MG63 (cell line): ENCODE data around the gene OR10AD1. TPM values are rescaled to one million over a fixed set of nuclear protein-coding genes. Genes with fewer than 3 reads are reported as not detected.
"Not testable (repeated sequence)": the region's sequence is repeated elsewhere in the genome, so short reads cannot be mapped to it uniquely, and the experiment has no call there.

Experiments used
- DNase-seq: peaks from one replicate; pipeline ENCODE4 v3.0.0-alpha.2; 2020
- H3K27me3 ChIP-seq: fragments of 250-450 bp; sonication (Bioruptor Pico); 2 replicates; pipeline ENCODE4 v1.5.1; 2020; ENCODE audit warnings: mild to moderate bottlenecking, moderate library complexity
- H3K36me3 ChIP-seq: fragments of 250-450 bp; sonication (Bioruptor Pico); 2 replicates; pipeline ENCODE4 v1.5.1; 2020; ENCODE audit warnings: mild to moderate bottlenecking, moderate library complexity
- H3K4me3 ChIP-seq: fragments of 250-450 bp; sonication (Bioruptor Pico); 2 replicates; pipeline ENCODE4 v1.5.1; 2020; ENCODE audit warnings: mild to moderate bottlenecking, moderate library complexity
- H3K9me3 ChIP-seq: fragments of 250-450 bp; sonication (Bioruptor Pico); 2 replicates; pipeline ENCODE4 v1.5.1; 2020; ENCODE audit warnings: mild to moderate bottlenecking, moderate library complexity
- total RNA-seq: library from RNA; depleted of rRNA; stranded (reverse); fragments of >200 nt; shearing (Covaris generic); gene quantifications from 2 replicates; pipeline ENCODE4 v1.2.3, GENCODE V29; 2014; ENCODE audit warnings: low replicate concordance; rRNA removed

The OR10AD1 gene
- total RNA-seq: not detected in 2 replicates

- Histone ChIP-seq H3K4me3 (no peak within 1 kb of the TSS), H3K9me3 (no peaks in the 10 kb centered on the region), H3K36me3 (no peaks in the 10 kb centered on the region), H3K27me3 (peaks cover 6% of the 10 kb centered on the region; the same call in 1 of the 2 replicates)
- no peak for DNase-seq
These were observed at the start of gene OR10AD1 for GRCh38 chr12:48203192-48203591. OR10AD1 (minus strand) TSS chr12:48203292; CDS start chr12:48203292, 0 bp downstream.

GRCh38 chr12:48247181-48247966, 44.3 kb upstream of the OR10AD1 start:
- Histone ChIP-seq H3K36me3 (no peaks in the 10 kb centered on the region), H3K9me3 (peaks cover under 1% of the 10 kb centered on the region; the same call in 1 of the 2 replicates), H3K4me3 (no peak overlapping the region), H3K27me3 (peaks cover 18% of the 10 kb centered on the region)
- no peak for DNase-seq

DNA sequence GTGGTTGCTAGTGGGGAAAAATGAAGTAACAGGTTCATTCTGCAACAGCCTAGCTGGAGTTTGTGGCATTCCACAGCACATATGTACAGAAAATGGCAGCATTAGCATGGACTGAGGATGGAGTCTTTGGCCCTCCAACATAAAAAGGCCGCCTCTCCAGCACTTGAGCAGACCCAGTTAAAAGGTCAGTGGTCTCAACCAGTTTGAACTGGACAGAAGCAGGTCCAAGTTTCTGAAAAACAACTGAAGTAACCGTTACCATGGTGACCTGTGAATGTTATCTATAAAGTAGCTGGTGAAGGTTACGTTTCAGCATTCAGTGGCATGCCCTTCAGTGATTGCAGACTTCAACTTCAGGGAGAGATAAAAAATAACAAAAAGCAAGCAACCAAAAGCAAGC, 34.1 kb upstream of the OR10AD1 start:
- Histone ChIP-seq H3K36me3 (no peaks in the 10 kb centered on the region), H3K4me3 (no peak overlapping the region), H3K27me3 (peaks cover 9% of the 10 kb centered on the region; the same call in 1 of the 2 replicates), H3K9me3 (peaks cover under 1% of the 10 kb centered on the region; the same call in 1 of the 2 replicates)
- DNase-seq: no peak

DNA sequence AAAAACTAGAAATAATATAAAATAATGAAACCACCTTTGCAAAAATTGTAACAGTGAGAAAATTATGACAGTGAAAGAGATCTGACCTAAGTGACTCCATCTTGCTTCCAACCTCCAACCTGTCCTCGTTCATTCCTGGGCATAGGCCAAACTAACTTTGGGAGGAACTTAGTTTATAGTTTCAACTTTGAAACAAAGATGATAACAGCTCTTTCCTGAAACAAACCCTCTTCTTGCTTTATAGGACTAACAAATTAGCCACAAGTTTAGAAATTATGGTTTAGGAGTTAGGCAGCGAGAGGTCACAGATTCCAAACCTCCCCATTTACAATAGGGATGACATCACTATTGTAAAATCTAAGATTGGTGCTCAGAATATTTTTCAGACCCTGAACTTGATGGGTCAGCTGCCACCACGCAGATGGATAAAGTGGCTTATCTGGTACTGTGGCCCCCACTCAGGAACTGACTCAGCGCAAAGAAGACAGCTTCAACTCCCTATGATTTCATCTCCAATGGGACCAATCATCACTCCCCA, 32.8 kb upstream of the OR10AD1 start:
- Histone ChIP-seq H3K9me3 (no peaks in the 10 kb centered on the region), H3K27me3 (peaks cover 9% of the 10 kb centered on the region; the same call in 1 of the 2 replicates), H3K36me3 (no peaks in the 10 kb centered on the region), H3K4me3 (no peak overlapping the region)
- no peak for DNase-seq

DNA sequence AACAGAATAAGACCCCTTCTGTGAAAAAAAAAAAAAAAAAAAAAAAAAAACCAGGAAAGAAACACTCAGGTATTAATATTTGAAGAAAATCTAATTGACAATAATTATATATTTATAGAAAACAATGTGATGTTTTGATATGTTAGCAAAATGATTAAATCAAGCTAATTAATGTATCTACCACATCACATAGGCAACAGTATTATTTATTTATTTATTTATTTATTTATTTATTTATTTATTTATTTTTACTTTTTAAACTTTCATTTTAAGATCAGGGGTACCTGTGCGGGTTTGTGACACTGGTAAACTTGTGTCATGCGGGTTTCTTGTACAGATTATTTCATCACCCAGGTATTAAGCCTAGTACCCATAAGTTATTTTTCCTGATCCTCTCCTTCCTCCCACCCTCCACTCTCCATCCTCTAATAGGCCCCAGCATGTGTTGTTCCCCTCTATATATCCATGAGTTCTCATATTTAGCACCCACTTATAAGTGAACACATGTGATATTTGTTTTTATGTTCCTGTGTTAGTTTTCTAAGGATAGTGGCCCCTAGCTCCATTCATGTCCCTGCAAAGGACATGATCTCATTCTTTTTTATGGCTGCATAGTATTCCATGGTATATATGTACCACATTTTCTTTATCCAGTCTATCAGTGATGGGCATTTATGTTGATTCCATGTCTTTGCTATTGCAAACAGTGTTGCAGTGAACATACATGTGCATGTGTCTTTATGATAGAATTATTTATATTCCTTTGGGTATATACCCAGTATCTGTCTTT, 28.3 kb upstream of the OR10AD1 start:
- not testable (repeated sequence) for H3K27me3 ChIP-seq, H3K36me3 ChIP-seq, DNase-seq, H3K4me3 ChIP-seq, H3K9me3 ChIP-seq

GRCh38 chr12:48224533-48224932, 21.4 kb upstream of the OR10AD1 start:
- H3K36me3 ChIP-seq, DNase-seq, H3K9me3 ChIP-seq, H3K4me3 ChIP-seq: not testable (repeated sequence)
- H3K27me3 ChIP-seq: peaks cover 28% of the 10 kb centered on the region

- no peak overlapping the region for H3K4me3 ChIP-seq
- no peaks in the 10 kb centered on the region for H3K36me3 ChIP-seq
- peak; percentile 6 for DNase-seq
- peaks cover 32% of the 10 kb centered on the region for H3K27me3 ChIP-seq
- peaks cover 3% of the 10 kb centered on the region; the same call in 1 of the 2 replicates for H3K9me3 ChIP-seq
These were observed 18.6 kb upstream of the OR10AD1 start for GRCh38 chr12:48221645-48222044.

DNA sequence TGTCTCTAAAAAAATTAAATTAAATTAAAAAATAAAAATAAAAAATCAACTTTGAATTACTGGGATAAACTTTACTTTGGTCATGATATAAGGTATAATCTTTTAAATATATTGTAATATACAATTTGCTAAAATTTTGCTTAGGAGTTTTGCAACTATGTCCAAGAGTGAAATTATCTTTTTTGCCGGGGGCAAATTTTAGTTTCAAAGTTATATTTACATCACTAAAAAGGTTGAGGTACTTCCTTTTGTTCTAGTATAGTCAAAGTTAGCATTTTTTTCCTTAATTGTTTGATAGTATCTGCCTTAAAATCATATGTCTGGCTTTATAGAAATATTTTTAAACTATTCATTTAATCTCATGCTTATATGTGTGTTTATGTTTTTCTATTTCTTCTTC, 17.6 kb upstream of the OR10AD1 start:
- no peaks in the 10 kb centered on the region for H3K36me3 ChIP-seq
- DNase-seq: no peak
- H3K4me3 ChIP-seq: no peak overlapping the region
- H3K27me3 ChIP-seq: peaks cover 32% of the 10 kb centered on the region
- H3K9me3 ChIP-seq: no peaks in the 10 kb centered on the region

DNA sequence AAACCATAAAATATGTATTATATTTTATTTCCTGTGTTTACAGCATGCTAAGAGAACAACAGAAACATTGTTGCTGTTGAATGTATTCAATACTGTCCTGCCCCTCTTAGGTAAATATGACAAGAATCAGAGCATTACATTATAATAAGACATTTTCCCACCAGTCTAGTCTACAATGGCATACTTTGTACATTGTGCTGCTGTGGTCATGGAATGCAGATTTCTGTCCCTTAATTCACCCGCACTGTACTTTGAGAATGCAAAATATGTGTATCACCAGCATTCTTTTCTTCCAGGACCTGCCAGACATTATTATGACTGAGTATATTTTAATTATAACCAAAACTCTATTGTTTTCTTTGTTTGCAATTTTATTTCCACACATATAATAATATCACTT, 16.5 kb upstream of the OR10AD1 start:
- no peak for DNase-seq
- H3K4me3 ChIP-seq: no peak overlapping the region
- no peaks in the 10 kb centered on the region for H3K36me3 ChIP-seq
- no peaks in the 10 kb centered on the region for H3K9me3 ChIP-seq
- H3K27me3 ChIP-seq: peaks cover 40% of the 10 kb centered on the region

GRCh38 chr12:48216785-48217184, 13.7 kb upstream of the OR10AD1 start:
- no peaks in the 10 kb centered on the region for H3K36me3 ChIP-seq
- no peaks in the 10 kb centered on the region for H3K9me3 ChIP-seq
- DNase-seq: no peak
- H3K27me3 ChIP-seq: peaks cover 42% of the 10 kb centered on the region
- H3K4me3 ChIP-seq: no peak overlapping the region

GRCh38 chr12:48209495-48209894, 6.4 kb upstream of the OR10AD1 start:
- H3K36me3 ChIP-seq, DNase-seq, H3K4me3 ChIP-seq, H3K9me3 ChIP-seq: not testable (repeated sequence)
- peaks cover 15% of the 10 kb centered on the region for H3K27me3 ChIP-seq

DNA sequence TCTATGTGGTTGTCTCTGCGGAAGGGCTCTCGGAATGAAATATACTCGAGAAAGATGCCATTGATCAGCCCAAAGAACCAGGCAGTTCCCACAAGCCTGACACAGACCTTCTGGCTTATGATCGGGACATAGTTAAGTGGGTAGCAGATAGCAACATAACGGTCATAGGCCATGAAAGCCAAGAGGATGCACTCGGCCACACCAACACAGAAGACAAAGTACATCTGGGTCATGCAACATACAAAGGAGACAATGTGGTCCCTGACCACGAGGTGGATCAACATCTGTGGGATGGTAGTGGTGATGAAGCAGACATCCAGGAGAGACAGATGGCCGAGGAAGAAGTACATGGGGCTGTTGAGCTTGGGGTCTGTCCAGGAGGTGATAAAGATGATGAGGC, 326 bp downstream of the OR10AD1 start:
- no peak for DNase-seq

DNA sequence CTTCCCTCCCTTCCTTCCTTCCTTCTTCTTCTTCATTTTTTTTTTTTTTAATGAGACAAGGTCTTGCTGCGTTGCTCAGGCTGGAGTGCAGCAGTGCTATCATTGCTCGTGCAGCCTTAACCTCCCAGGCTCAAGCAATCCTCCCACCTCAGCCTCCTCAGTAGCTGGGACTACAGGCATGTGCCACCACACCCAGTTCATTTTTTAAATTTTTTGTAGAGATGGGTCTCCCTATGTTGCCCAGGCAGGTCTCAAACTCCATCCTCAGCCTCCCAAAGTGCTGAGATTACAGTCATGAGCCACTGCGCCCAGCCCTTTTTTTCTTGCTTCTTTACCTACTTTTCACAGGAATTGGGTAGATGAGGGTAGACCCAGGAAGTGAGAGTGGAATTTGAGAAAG, 1.6 kb downstream of the OR10AD1 start:
- Histone ChIP-seq H3K9me3 (no peaks in the 10 kb centered on the region), H3K4me3 (no peak overlapping the region), H3K36me3 (no peaks in the 10 kb centered on the region), H3K27me3 (peaks cover 6% of the 10 kb centered on the region; the same call in 1 of the 2 replicates)
- no peak for DNase-seq

More for the DNA sequence above, 326 bp downstream of the OR10AD1 start:
- Histone ChIP-seq H3K9me3 (no peaks in the 10 kb centered on the region), H3K27me3 (peaks cover 6% of the 10 kb centered on the region; the same call in 1 of the 2 replicates), H3K4me3 (no peak overlapping the region), H3K36me3 (no peaks in the 10 kb centered on the region)

DNA sequence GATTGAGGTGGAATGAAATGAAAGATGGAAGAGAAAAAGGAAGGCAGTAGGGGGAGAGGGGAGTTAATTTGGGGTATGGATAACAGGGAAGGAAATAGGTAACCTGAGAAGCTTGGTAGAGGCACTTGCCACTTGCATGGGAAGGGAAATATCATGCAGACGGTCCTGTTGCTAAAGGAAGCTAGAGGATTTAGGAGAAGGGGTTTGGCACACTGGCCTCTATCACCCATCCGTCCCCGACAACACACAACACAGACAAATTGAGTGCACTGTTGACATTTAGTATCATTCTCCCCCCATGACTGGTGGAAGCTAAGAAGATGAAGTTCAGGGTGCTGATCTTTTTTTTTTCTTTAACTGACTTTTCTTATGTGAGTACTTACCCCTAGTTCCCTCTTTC, 2.0 kb downstream of the OR10AD1 start:
- no peak for DNase-seq
- no peaks in the 10 kb centered on the region for H3K36me3 ChIP-seq
- peaks cover 6% of the 10 kb centered on the region; the same call in 1 of the 2 replicates for H3K27me3 ChIP-seq
- H3K9me3 ChIP-seq: no peaks in the 10 kb centered on the region
- no peak overlapping the region for H3K4me3 ChIP-seq

- no peaks in the 10 kb centered on the region for H3K36me3 ChIP-seq
- H3K9me3 ChIP-seq: no peaks in the 10 kb centered on the region
- no peak overlapping the region for H3K4me3 ChIP-seq
- no peak for DNase-seq
- peaks cover 11% of the 10 kb centered on the region for H3K27me3 ChIP-seq
These were observed 3.3 kb downstream of the OR10AD1 start for GRCh38 chr12:48199774-48200221.

- Histone ChIP-seq H3K4me3 (no peak overlapping the region), H3K36me3 (no peaks in the 10 kb centered on the region), H3K9me3 (no peaks in the 10 kb centered on the region), H3K27me3 (peaks cover 16% of the 10 kb centered on the region)
- no peak for DNase-seq
These were observed 4.1 kb downstream of the OR10AD1 start for GRCh38 chr12:48198985-48199384.

- DNase-seq: no peak
- no peaks in the 10 kb centered on the region for H3K9me3 ChIP-seq
- no peak overlapping the region for H3K4me3 ChIP-seq
- peaks cover 16% of the 10 kb centered on the region for H3K27me3 ChIP-seq
- no peaks in the 10 kb centered on the region for H3K36me3 ChIP-seq
These were observed 4.5 kb downstream of the OR10AD1 start for GRCh38 chr12:48198672-48198971.
